Measurements from ENCODE around the gene STRBP. TPM values are rescaled to one million over a fixed set of nuclear protein-coding genes. Genes with fewer than 3 reads are reported as not detected.

The STRBP gene
- total and polyA plus RNA-seq, 9 of the 15 experiments (the other 6 are each of a cell fraction or from before 2014, with no cell fraction given): 27.7 to 84.0 (median 70.2) TPM

DNA sequence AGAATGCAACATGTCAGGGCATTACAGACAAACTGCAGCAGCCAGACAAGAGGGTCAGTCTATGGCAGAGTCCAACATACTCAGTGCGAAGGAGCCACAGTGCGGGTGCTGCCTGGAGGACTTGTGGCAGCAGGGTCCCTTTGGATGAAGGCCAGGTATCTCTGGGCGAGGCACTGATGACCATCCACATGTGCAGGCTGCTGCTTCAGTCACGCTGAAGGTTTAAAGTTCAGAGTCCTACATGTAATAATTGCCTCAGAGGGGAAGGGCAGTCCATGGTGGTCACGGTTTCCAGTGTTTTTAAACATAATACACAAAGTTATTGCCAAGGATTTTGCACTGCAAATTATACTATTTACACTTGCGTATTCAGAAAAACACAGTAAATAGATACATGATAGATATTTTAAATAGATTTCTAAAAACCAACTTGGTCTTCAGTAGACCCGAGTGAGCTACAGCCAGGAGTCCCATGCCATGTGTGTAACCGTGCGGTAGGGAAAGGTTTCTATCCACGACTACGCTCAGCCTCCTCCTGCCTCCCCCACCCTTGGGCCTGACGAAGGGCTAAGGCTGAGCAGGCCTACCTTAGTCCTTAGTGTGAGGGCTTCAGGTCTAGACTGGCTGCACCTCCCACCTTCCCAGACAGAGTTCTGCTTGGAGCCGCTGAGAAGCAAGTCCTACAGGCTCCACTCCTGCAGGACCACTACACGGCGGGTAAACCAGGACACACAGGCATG is 158.7 kb downstream of the STRBP start (continued):
- TF ChIP-seq ELF1 (tag; IDR thresholded peaks at IDR 0.05) (no peak), BRD4 (IDR thresholded peaks at IDR 0.05) (no peak), PTBP1 (IDR thresholded peaks at IDR 0.05; ENCODE audit: low read depth, low read length) (no peak), GTF2E2 (tag; IDR thresholded peaks at IDR 0.05) (no peak), POLR2AphosphoS2 (IDR thresholded peaks at IDR 0.05; ENCODE audit: low read length) (no peak), SOX6 (IDR thresholded peaks at IDR 0.05) (no peak)
- TF ChIP-seq, protein P1, sequence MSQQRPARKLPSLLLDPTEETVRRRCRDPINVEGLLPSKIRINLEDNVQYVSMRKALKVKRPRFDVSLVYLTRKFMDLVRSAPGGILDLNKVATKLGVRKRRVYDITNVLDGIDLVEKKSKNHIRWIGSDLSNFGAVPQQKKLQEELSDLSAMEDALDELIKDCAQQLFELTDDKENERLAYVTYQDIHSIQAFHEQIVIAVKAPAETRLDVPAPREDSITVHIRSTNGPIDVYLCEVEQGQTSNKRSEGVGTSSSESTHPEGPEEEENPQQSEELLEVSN (IDR thresholded peaks at IDR 0.05; ENCODE audit: borderline replicate concordance in 1 of 2, extremely low read depth in 1 of 2, insufficient read depth in 1 of 2, insufficient read length in 1 of 2, low read depth in 1 of 2, low read length in 1 of 2, poor library complexity in 1 of 2, severe bottlenecking in 1 of 2): no peak

DNA sequence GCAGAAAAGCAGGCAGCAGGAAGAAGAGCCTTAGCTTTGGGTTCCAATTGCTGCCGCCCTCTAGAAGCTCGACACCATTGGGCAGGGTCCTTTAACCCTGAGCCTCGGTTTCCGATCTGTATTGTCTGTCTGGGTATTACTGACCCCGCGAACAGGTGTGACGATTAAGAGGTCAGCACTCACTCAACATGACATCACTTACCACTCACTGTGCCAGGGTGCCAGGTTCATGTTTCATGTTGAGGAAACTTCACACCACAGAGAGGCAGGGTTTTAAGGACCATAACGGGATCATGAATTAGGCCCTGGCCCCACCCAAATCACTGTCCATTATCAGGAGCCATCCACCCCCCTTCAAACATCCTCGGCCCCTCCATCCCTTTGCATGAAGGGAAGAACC is 159.4 kb downstream of the STRBP start:
- ATAC-seq: no peak
- in situ Hi-C loops (cut with MboI): no loop called here
- no peak for FAIRE-seq
- Histone ChIP-seq H2AFZ (ENCODE audit: low read depth, low read length) (no peak overlapping the region), H3K27ac (ENCODE audit: extremely low read depth, low read depth, low read length) (no peak overlapping the region), H4K20me1 (replicated peaks; ENCODE audit: control insufficient read depth, insufficient read depth, low read length) (0 out of 2 replicates have a peak, but pooled peaks cover 2% of the 10 kb centered on the region), H3K36me3 (ENCODE audit: control insufficient read depth, insufficient read depth, low read length) (peaks cover 79% of the 10 kb centered on the region; the same call in 2 of the 3 replicates), H3K4me3 (no peak overlapping the region), H3K4me2 (ENCODE audit: insufficient read depth, low read length) (no peak overlapping the region), H3K9me3 (replicated peaks; ENCODE audit: control insufficient read depth, insufficient read depth, low read depth, low read length) (no peaks in the 10 kb centered on the region), H3K79me2 (ENCODE audit: control insufficient read depth, insufficient read depth, low read length) (no peaks in the 10 kb centered on the region), H3K9me1 (ENCODE audit: control insufficient read depth, insufficient read depth, low read length) (no peaks in the 10 kb centered on the region), H3K4me1 (replicated peaks in 1 of 2; ENCODE audit: control insufficient read depth in 2 of 2, insufficient read depth in 2 of 2, low read length in 2 of 2) (peaks cover 0 to 6% of the 10 kb centered on the region in 2 experiments; a peak in 1 of 5 replicates), H3K9ac (ENCODE audit: insufficient read depth in 1 of 2, low read depth in 2 of 2, low read length in 2 of 2) (no peak overlapping the region), H3K27me3 (ENCODE audit: control insufficient read depth in 2 of 2, insufficient read depth in 2 of 2, low read length in 2 of 2) (no peaks in the 10 kb centered on the region)
- DNase-seq (ENCODE audit: extremely low read depth in 1 of 4, low spot score in 3 of 4): no peak
- POLR2A ChIA-PET: no interaction called here
- 91% methylated on average over 8 of the region's 9 CpGs for WGBS (ENCODE audit: insufficient coverage, low coverage, missing lambda C conversion rate)
- no TSS peak for BruUV-seq (replicated peaks)
- CTCF ChIA-PET (ENCODE audit: low intra/inter-chr PET ratio): interaction anchor here (1.5 kb wide), 1 partner anchor 241 kb away, joined by 3 read pairs; no protein-coding TSS in a partner anchor
- intact Hi-C loops (cut with micrococcal nuclease): no loop called here
- no peak for TF ChIP-seq PPARD (CRISPR knock-in tag; IDR thresholded peaks at IDR 0.05)
- no peak for TF ChIP-seq BMI1 (IDR thresholded peaks at IDR 0.05; ENCODE audit: low read length)
- no peak for TF ChIP-seq PTTG1 (tag; IDR thresholded peaks at IDR 0.05; ENCODE audit: low read depth)
- no peak for TF ChIP-seq TCF7L2 (IDR thresholded peaks at IDR 0.05; ENCODE audit: low read depth, low read length)
- no peak for TF ChIP-seq KAT7 (CRISPR knock-in tag; IDR thresholded peaks at IDR 0.05; ENCODE audit: borderline replicate concordance)
- no peak for TF ChIP-seq POU5F1 (IDR thresholded peaks at IDR 0.05; ENCODE audit: borderline replicate concordance, low read depth, low read length, partially characterized antibody)
- TF ChIP-seq SRSF7 (optimal IDR thresholded peaks at IDR 0.05; ENCODE audit: low read depth, low read length): no peak
- TF ChIP-seq TOE1 (IDR thresholded peaks at IDR 0.05; ENCODE audit: borderline replicate concordance): no peak
- TF ChIP-seq TOE1 (CRISPR knock-in tag; IDR thresholded peaks at IDR 0.05; ENCODE audit: borderline replicate concordance, low read depth): no peak
- TF ChIP-seq BRD9 (IDR thresholded peaks at IDR 0.05; ENCODE audit: low read depth, partially characterized antibody): no peak
- no peak for TF ChIP-seq ETS1 (conservative IDR thresholded peaks at IDR 0.05; ENCODE audit: control insufficient read depth, low read depth, low read length)

Measured in K562 (cell line).